ENCODE results near the gene BSN. TPM values are rescaled to one million over a fixed set of nuclear protein-coding genes. Genes with fewer than 3 reads are reported as not detected.

BSN gene
- total RNA-seq, 1 experiment from 2014 or later: 0.93 TPM

GRCh38 chr3:49657208-49657915, 103.1 kb downstream of the BSN start:
- ChIA-PET POLR2A (no interaction called here), CTCF (interaction anchor here (1.2 kb wide), 1 partner anchor 118 kb away, joined by 6 read pairs; no protein-coding TSS in a partner anchor)
- H3K36me3 Mint-ChIP-seq (ENCODE audit: insufficient read depth, unreplicated experiment): no peaks in the 10 kb centered on the region
- TF ChIP-seq, protein P1, sequence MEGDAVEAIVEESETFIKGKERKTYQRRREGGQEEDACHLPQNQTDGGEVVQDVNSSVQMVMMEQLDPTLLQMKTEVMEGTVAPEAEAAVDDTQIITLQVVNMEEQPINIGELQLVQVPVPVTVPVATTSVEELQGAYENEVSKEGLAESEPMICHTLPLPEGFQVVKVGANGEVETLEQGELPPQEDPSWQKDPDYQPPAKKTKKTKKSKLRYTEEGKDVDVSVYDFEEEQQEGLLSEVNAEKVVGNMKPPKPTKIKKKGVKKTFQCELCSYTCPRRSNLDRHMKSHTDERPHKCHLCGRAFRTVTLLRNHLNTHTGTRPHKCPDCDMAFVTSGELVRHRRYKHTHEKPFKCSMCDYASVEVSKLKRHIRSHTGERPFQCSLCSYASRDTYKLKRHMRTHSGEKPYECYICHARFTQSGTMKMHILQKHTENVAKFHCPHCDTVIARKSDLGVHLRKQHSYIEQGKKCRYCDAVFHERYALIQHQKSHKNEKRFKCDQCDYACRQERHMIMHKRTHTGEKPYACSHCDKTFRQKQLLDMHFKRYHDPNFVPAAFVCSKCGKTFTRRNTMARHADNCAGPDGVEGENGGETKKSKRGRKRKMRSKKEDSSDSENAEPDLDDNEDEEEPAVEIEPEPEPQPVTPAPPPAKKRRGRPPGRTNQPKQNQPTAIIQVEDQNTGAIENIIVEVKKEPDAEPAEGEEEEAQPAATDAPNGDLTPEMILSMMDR (IDR thresholded peaks at IDR 0.05; ENCODE audit: insufficient read depth in 1 of 2, low read depth in 1 of 2, low read length in 1 of 2, severe bottlenecking in 1 of 2, unreplicated experiment in 1 of 2): no peak
- no peak overlapping the region for H3K4me3 ChIP-seq (ENCODE audit: low read depth, low read length)
- H3K27me3 ChIP-seq (replicated peaks; ENCODE audit: control insufficient read depth, insufficient read depth, low read length): no peaks in the 10 kb centered on the region
- no peaks in the 10 kb centered on the region for H3K9me3 ChIP-seq
- H3K9me3 Mint-ChIP-seq (ENCODE audit: unreplicated experiment): no peaks in the 10 kb centered on the region
- no TSS peak for BruUV-seq (replicated peaks)
- H3K27ac Mint-ChIP-seq (ENCODE audit: unreplicated experiment): no peak overlapping the region
- H3K36me3 ChIP-seq (ENCODE audit: control insufficient read depth, insufficient read depth, low read length): no peaks in the 10 kb centered on the region
- H3K27me3 Mint-ChIP-seq (ENCODE audit: insufficient read depth, unreplicated experiment): no peaks in the 10 kb centered on the region
- no peak overlapping the region for H3K4me3 Mint-ChIP-seq (ENCODE audit: unreplicated experiment)
- intact Hi-C loops (cut with micrococcal nuclease; ENCODE audit: unreplicated experiment): no loop called here
- H3K4me1 ChIP-seq: no peaks in the 10 kb centered on the region
- no peaks in the 10 kb centered on the region for H3K4me1 Mint-ChIP-seq (ENCODE audit: low read depth, unreplicated experiment)
- no peak for DNase-seq

DNA sequence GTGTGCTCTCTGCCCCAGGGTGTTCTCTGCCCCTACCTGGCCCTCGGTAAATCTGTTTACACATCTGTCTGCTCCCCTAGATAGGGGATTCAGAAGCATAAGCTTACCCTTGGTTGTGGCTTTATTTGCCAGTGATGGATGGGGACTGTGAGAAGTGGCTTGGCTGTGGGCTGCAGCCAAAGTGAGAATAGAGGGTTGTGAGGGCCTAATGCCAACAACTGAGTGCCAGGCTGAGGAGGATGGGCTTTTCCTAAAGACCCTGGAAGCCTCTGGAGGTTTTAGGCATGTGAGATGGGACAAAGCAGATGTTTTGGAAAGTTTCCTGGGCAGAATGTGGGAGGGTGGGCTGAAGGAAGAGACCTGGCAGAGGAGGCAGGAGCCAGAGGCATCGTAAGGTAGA, 104.4 kb downstream of the BSN start:
- TF ChIP-seq, protein P1 (IDR thresholded peaks at IDR 0.05; ENCODE audit: insufficient read depth in 1 of 2, low read depth in 1 of 2, low read length in 1 of 2, severe bottlenecking in 1 of 2, unreplicated experiment in 1 of 2): no peak
- H3K9me3 Mint-ChIP-seq (ENCODE audit: unreplicated experiment): no peaks in the 10 kb centered on the region
- BruUV-seq (replicated peaks): no TSS peak
- no peaks in the 10 kb centered on the region for H3K4me1 Mint-ChIP-seq (ENCODE audit: low read depth, unreplicated experiment)
- H3K27ac Mint-ChIP-seq (ENCODE audit: unreplicated experiment): no peak overlapping the region
- intact Hi-C loops (cut with micrococcal nuclease; ENCODE audit: unreplicated experiment): no loop called here
- Histone ChIP-seq H3K9me3 (no peaks in the 10 kb centered on the region), H3K4me3 (ENCODE audit: low read depth, low read length) (no peak overlapping the region), H3K4me1 (no peaks in the 10 kb centered on the region), H3K36me3 (ENCODE audit: control insufficient read depth, insufficient read depth, low read length) (no peaks in the 10 kb centered on the region), H3K27me3 (replicated peaks; ENCODE audit: control insufficient read depth, insufficient read depth, low read length) (no peaks in the 10 kb centered on the region)
- no peaks in the 10 kb centered on the region for H3K36me3 Mint-ChIP-seq (ENCODE audit: insufficient read depth, unreplicated experiment)
- no peak overlapping the region for H3K4me3 Mint-ChIP-seq (ENCODE audit: unreplicated experiment)
- ChIA-PET POLR2A (no interaction called here), CTCF (no interaction called here)
- no peaks in the 10 kb centered on the region for H3K27me3 Mint-ChIP-seq (ENCODE audit: insufficient read depth, unreplicated experiment)
- no peak for DNase-seq

DNA sequence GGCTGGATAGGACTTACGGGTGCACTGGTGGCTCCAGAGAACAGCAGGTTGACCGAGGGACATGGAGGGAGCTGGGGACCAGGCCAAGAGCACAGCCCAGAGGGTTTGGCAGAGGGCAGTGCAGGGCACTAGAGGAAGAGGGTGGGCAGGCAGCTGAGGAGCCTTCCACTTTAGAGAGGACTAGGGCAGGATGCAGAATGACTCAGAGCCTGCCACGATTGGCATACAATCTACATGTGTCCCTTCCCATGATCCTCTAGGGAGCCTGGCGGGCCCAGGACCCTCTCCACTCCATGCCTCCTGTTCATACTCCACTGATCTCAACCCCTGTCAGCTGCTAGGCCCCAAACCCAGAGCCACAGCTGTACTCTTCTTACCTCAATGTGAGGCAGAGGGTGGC, 105.5 kb downstream of the BSN start:
- Mint-ChIP-seq H3K36me3 (ENCODE audit: insufficient read depth, unreplicated experiment) (no peaks in the 10 kb centered on the region), H3K4me1 (ENCODE audit: low read depth, unreplicated experiment) (no peaks in the 10 kb centered on the region), H3K27ac (ENCODE audit: unreplicated experiment) (no peak overlapping the region), H3K4me3 (ENCODE audit: unreplicated experiment) (no peak overlapping the region), H3K9me3 (ENCODE audit: unreplicated experiment) (no peaks in the 10 kb centered on the region), H3K27me3 (ENCODE audit: insufficient read depth, unreplicated experiment) (no peaks in the 10 kb centered on the region)
- H3K36me3 ChIP-seq (ENCODE audit: control insufficient read depth, insufficient read depth, low read length): no peaks in the 10 kb centered on the region
- no peaks in the 10 kb centered on the region for H3K27me3 ChIP-seq (replicated peaks; ENCODE audit: control insufficient read depth, insufficient read depth, low read length)
- intact Hi-C loops (cut with micrococcal nuclease; ENCODE audit: unreplicated experiment): no loop called here
- POLR2A ChIA-PET: no interaction called here
- H3K9me3 ChIP-seq: no peaks in the 10 kb centered on the region
- TF ChIP-seq, protein P1 (IDR thresholded peaks at IDR 0.05; ENCODE audit: insufficient read depth in 1 of 2, low read depth in 1 of 2, low read length in 1 of 2, severe bottlenecking in 1 of 2, unreplicated experiment in 1 of 2): no peak
- DNase-seq: no peak
- no TSS peak for BruUV-seq (replicated peaks)
- no peak overlapping the region for H3K4me3 ChIP-seq (ENCODE audit: low read depth, low read length)
- H3K4me1 ChIP-seq: no peaks in the 10 kb centered on the region
- CTCF ChIA-PET: no interaction called here
